Endothelial cell of umbilical vein (primary cell): Measurements from ENCODE around the gene MYO1B. TPM values are rescaled to one million over a fixed set of nuclear protein-coding genes. Genes with fewer than 3 reads are reported as not detected.

Source experiments
- BruUV-seq: library from RNA; stranded (reverse); fragments of 400-500 nt; replicated peaks from 2 replicates; lab custom pipeline; 2021; lab: Mats Ljungman, UMichigan
- CTCF ChIA-PET: fragments of 300-600, 350-600 bp; sonication (Branson Sonifier 250); formaldehyde crosslinking; loops from one replicate; lab custom pipeline; 2021; ENCODE audit warnings: antibody characterized with exemption, inconsistent platforms; lab: Charles Lee
- POLR2A ChIA-PET: fragments of 300-600, 350-600 bp; sonication (Branson Sonifier 250); formaldehyde crosslinking; loops from one replicate; lab custom pipeline; 2021; ENCODE audit warnings: antibody characterized with exemption, inconsistent platforms; lab: Charles Lee
- DNase-seq: peaks from one replicate; pipeline ENCODE4 v3.0.0-alpha.2; 2011; ENCODE audit warnings: low read depth, low spot score
- FAIRE-seq: peaks from 2 replicates; lab custom pipeline; 2011; peaks lifted over from hg19 to GRCh38; lab: Jason Lieb, UNC
- H2AFZ ChIP-seq: 2 replicates; pipeline ENCODE4 v1.6.0; 2012; ENCODE audit warnings: low read depth, low read length, control low read depth, inconsistent platforms
- H3K27ac ChIP-seq: 2 replicates; pipeline ENCODE4 v1.5.1; 2011; ENCODE audit warnings: low read depth, mild to moderate bottlenecking, control low read depth, low read length, moderate library complexity; ENCODE audit not compliant: insufficient read depth
- H3K27me3 ChIP-seq, 2 experiments: 2 replicates each; pipeline versions ENCODE4 v1.6.0 to v1.6.1; 2011; ENCODE audit warnings: low read length in 2 of 2, mixed read lengths in 1 of 2; ENCODE audit not compliant: control insufficient read depth in 2 of 2, insufficient read depth in 2 of 2
- H3K36me3 ChIP-seq, 2 experiments: 2 replicates in 1 of 2; 3 replicates in 1 of 2; pipeline ENCODE4 v1.5.1; 2011; ENCODE audit warnings: low read length in 2 of 2, mild to moderate bottlenecking in 1 of 2, moderate library complexity in 1 of 2; ENCODE audit not compliant: control insufficient read depth in 2 of 2, insufficient read depth in 2 of 2; ENCODE audit errors: extremely low read depth in 1 of 2
- H3K4me1 ChIP-seq: 3 replicates; pipeline ENCODE4 v1.5.1; 2011; ENCODE audit warnings: mild to moderate bottlenecking, low read length; ENCODE audit not compliant: control insufficient read depth, insufficient read depth; ENCODE audit errors: extremely low read depth
- H3K4me2 ChIP-seq: 2 replicates; pipeline ENCODE4 v1.6.1; 2011; ENCODE audit warnings: low read length, control low read depth, mixed read lengths; ENCODE audit not compliant: insufficient read depth
- H3K4me3 ChIP-seq, 3 experiments: fragments of 200-600 bp in 1 of 3; sonication (generic), shearing (Covaris generic) in 1 of 3; replicated peaks in 1 of 3; 2 replicates each; pipeline ENCODE4 v1.5.1; 2011 to 2016; ENCODE audit warnings: control low read depth in 3 of 3, low read length in 3 of 3, mild to moderate bottlenecking in 2 of 3, inconsistent platforms in 1 of 3, low read depth in 1 of 3, moderate library complexity in 1 of 3; ENCODE audit not compliant: insufficient read depth in 1 of 3
- H3K79me2 ChIP-seq: 2 replicates; pipeline ENCODE4 v1.6.0; 2012; ENCODE audit warnings: low read length, inconsistent platforms; ENCODE audit not compliant: control insufficient read depth, insufficient read depth
- H3K9ac ChIP-seq: replicated peaks from 2 replicates; pipeline ENCODE3; 2011; ENCODE audit warnings: low read length, control low read depth; ENCODE audit not compliant: insufficient read depth; ENCODE audit errors: extremely low read depth
- H3K9me1 ChIP-seq: replicated peaks from 3 replicates; pipeline ENCODE4 v1.6.0; 2011; ENCODE audit warnings: mild to moderate bottlenecking, low read length; ENCODE audit not compliant: control insufficient read depth, insufficient read depth; ENCODE audit errors: extremely low read depth
- H3K9me3 ChIP-seq: replicated peaks from 2 replicates; pipeline ENCODE4 v1.5.1; 2012; ENCODE audit warnings: low read length, inconsistent platforms; ENCODE audit not compliant: control insufficient read depth, insufficient read depth
- H4K20me1 ChIP-seq: replicated peaks from 2 replicates; pipeline ENCODE3; 2011; ENCODE audit warnings: mild to moderate bottlenecking, low read length; ENCODE audit not compliant: control insufficient read depth, insufficient read depth; ENCODE audit errors: extremely low read depth
- MAX ChIP-seq: IDR thresholded peaks from 2 replicates; pipeline ENCODE4 v1.6.1; 2011; ENCODE audit not compliant: insufficient read depth, insufficient read length
- MYC ChIP-seq: IDR thresholded peaks from one replicate; pipeline ENCODE4 v1.6.1; 2011; ENCODE audit warnings: mild to moderate bottlenecking, low read depth, low read length
- dilution Hi-C: fragments of 300-500 bp; cut with MboI; formaldehyde crosslinking; loops from one replicate; pipeline ENCODE4 v1.15.0; 2019; ENCODE audit warnings: low sequenced_read_pairs; ENCODE audit not compliant: extremely low pct_ligation_motif_present
- intact Hi-C: fragments of 100-400 bp; cut with micrococcal nuclease; formaldehyde crosslinking; loops from one replicate; pipeline ENCODE4 v1.10.0; 2022
- polyA plus RNA-seq, 4 experiments: library from polyadenylated mRNA; depleted of rRNA in 3 of 4; stranded (reverse) in 3 of 4; unstranded in 1 of 4; fragments of >200 nt; gene quantifications; 2 replicates each; pipeline versions ENCODE4 v1.2.1 to v1.2.3, GENCODE V29; 2011 to 2012; ENCODE audit warnings: missing spikeins in 1 of 4
- total RNA-seq: library from RNA; stranded (reverse); gene quantifications from 2 replicates; pipeline ENCODE4 v1.2.3, GENCODE V29; 2021

Gene MYO1B
- total and polyA plus RNA-seq, 2 donors (not counting 3 experiments of a cell fraction or from before 2014, with no cell fraction given) = 8.7 to 51.1 TPM

GRCh38 chr2:191404568-191404991 is 159.4 kb downstream of the MYO1B start:
- ChIA-PET CTCF (interaction anchor here (1.5 kb wide), 1 partner anchor 186 kb away, joined by 3 read pairs; no protein-coding TSS in a partner anchor), POLR2A (no interaction called here)
- Histone ChIP-seq H3K4me1 (no peaks in the 10 kb centered on the region), H3K9me3 (no peaks in the 10 kb centered on the region), H3K79me2 (no peaks in the 10 kb centered on the region), H3K9ac (no peak overlapping the region), H3K4me2 (no peak overlapping the region), H3K27me3 (no peaks in the 10 kb centered on the region), H3K36me3 (peaks cover 0 to 5% of the 10 kb centered on the region in 2 experiments), H2AFZ (no peak overlapping the region), H4K20me1 (no peaks in the 10 kb centered on the region), H3K27ac (no peak overlapping the region), H3K9me1 (no peaks in the 10 kb centered on the region), H3K4me3 (no peak overlapping the region)
- DNase-seq (no peak), FAIRE-seq (no peak)
- intact Hi-C loops = no loop called here
- dilution Hi-C loops = no loop called here
- BruUV-seq = no TSS peak
- no peak for TF ChIP-seq MAX

- H3K36me3 ChIP-seq = peaks cover 0 to 10% of the 10 kb centered on the region in 2 experiments
- no peaks in the 10 kb centered on the region for H3K27me3 ChIP-seq
- ChIA-PET POLR2A (no interaction called here), CTCF (interaction anchor here (1.1 kb wide), 1 partner anchor 12 kb away, joined by 3 read pairs; no protein-coding TSS in a partner anchor)
- no peaks in the 10 kb centered on the region for H3K9me1 ChIP-seq
- no peak for DNase-seq
- H3K27ac ChIP-seq = no peak overlapping the region
- H2AFZ ChIP-seq = no peak overlapping the region
- no peak for FAIRE-seq
- intact Hi-C loops = no loop called here
- no TSS peak for BruUV-seq
- no peak overlapping the region for H3K4me3 ChIP-seq
- no peaks in the 10 kb centered on the region for H3K4me1 ChIP-seq
- no peaks in the 10 kb centered on the region for H4K20me1 ChIP-seq
- no peaks in the 10 kb centered on the region for H3K79me2 ChIP-seq
- H3K9ac ChIP-seq = no peak overlapping the region
- no peak overlapping the region for H3K4me2 ChIP-seq
- no peak for TF ChIP-seq MYC
- no peaks in the 10 kb centered on the region for H3K9me3 ChIP-seq
- dilution Hi-C loops = no loop called here
Measured at GRCh38 chr2:191405546-191405945, 160.3 kb downstream of the MYO1B start.
